ENCODE results near the gene FRMD4B.
"Not testable (repeated sequence)": the region's sequence is repeated elsewhere in the genome, so short reads cannot be mapped to it uniquely, and the experiment has no call there.

The FRMD4B gene

GRCh38 chr3:69324362-69325025 lies 61.4 kb downstream of the FRMD4B start:
- H3K9me3 ChIP-seq (ENCODE audit: control insufficient read depth, low read length), result no peaks in the 10 kb centered on the region
- no peaks in the 10 kb centered on the region for H3K36me3 ChIP-seq (ENCODE audit: control insufficient read depth, insufficient read depth, low read length)
- peaks cover 9% of the 10 kb centered on the region for H3K4me1 ChIP-seq (ENCODE audit: control insufficient read depth, insufficient read depth, low read length, poor library complexity, severe bottlenecking)
- H3K27ac ChIP-seq (ENCODE audit: low read depth, low read length, severe bottlenecking), result no peak overlapping the region
- 77 to 80% methylated on average over 3 to 6 of the region's 7 CpGs for WGBS, 2 experiments (ENCODE audit: insufficient coverage in 2 of 2)
- H3K4me3 ChIP-seq (ENCODE audit: extremely low read depth, insufficient read depth, low read length, poor library complexity, severe bottlenecking), result no peak overlapping the region

DNA sequence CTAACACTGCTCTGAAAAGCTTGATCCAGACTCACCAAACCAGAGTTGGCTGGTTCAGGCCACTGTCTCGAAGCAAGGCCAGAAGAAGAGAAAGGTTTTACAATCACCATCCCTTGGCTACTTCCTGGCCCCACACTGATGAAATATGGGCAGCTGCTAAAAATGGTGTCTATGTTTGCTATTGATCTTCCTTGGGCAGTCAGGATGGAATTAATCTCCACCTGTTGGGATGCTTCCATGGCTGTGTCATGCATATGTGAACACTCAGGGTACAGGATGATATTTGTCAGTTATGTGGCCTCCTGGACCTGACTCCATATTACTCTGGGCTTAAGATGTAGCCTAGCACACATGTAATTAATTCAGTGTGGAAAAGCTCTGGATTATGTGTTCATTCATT lies 61.9 kb downstream of the FRMD4B start:
- H3K36me3 ChIP-seq (ENCODE audit: control insufficient read depth, insufficient read depth, low read length), result no peaks in the 10 kb centered on the region
- 80 to 100% methylated on average over 1 of the region's 1 CpG for WGBS, 2 experiments (ENCODE audit: insufficient coverage in 2 of 2)
- no peak overlapping the region for H3K4me3 ChIP-seq (ENCODE audit: extremely low read depth, insufficient read depth, low read length, poor library complexity, severe bottlenecking)
- H3K27ac ChIP-seq (ENCODE audit: low read depth, low read length, severe bottlenecking), result no peak overlapping the region
- peaks cover 9% of the 10 kb centered on the region for H3K4me1 ChIP-seq (ENCODE audit: control insufficient read depth, insufficient read depth, low read length, poor library complexity, severe bottlenecking)
- no peaks in the 10 kb centered on the region for H3K9me3 ChIP-seq (ENCODE audit: control insufficient read depth, low read length)

GRCh38 chr3:69322512-69322911 lies 63.4 kb downstream of the FRMD4B start:
- H3K4me1 ChIP-seq (ENCODE audit: control insufficient read depth, insufficient read depth, low read length, poor library complexity, severe bottlenecking); H3K4me3 ChIP-seq (ENCODE audit: extremely low read depth, insufficient read depth, low read length, poor library complexity, severe bottlenecking); H3K27ac ChIP-seq (ENCODE audit: low read depth, low read length, severe bottlenecking); H3K36me3 ChIP-seq (ENCODE audit: control insufficient read depth, insufficient read depth, low read length); H3K9me3 ChIP-seq (ENCODE audit: control insufficient read depth, low read length): not testable (repeated sequence)
- WGBS, 2 experiments (ENCODE audit: insufficient coverage in 2 of 2), result 89 to 91% methylated on average over 3 to 4 of the region's 4 CpGs

GRCh38 chr3:69322158-69322509 lies 63.8 kb downstream of the FRMD4B start:
- H3K27ac ChIP-seq (ENCODE audit: low read depth, low read length, severe bottlenecking), result no peak overlapping the region
- H3K36me3 ChIP-seq (ENCODE audit: control insufficient read depth, insufficient read depth, low read length), result no peaks in the 10 kb centered on the region
- no peaks in the 10 kb centered on the region for H3K9me3 ChIP-seq (ENCODE audit: control insufficient read depth, low read length)
- H3K4me1 ChIP-seq (ENCODE audit: control insufficient read depth, insufficient read depth, low read length, poor library complexity, severe bottlenecking), result peaks cover 3% of the 10 kb centered on the region
- 82 to 100% methylated on average over 2 to 3 of the region's 4 CpGs for WGBS, 2 experiments (ENCODE audit: insufficient coverage in 2 of 2)
- H3K4me3 ChIP-seq (ENCODE audit: extremely low read depth, insufficient read depth, low read length, poor library complexity, severe bottlenecking), result no peak overlapping the region

DNA sequence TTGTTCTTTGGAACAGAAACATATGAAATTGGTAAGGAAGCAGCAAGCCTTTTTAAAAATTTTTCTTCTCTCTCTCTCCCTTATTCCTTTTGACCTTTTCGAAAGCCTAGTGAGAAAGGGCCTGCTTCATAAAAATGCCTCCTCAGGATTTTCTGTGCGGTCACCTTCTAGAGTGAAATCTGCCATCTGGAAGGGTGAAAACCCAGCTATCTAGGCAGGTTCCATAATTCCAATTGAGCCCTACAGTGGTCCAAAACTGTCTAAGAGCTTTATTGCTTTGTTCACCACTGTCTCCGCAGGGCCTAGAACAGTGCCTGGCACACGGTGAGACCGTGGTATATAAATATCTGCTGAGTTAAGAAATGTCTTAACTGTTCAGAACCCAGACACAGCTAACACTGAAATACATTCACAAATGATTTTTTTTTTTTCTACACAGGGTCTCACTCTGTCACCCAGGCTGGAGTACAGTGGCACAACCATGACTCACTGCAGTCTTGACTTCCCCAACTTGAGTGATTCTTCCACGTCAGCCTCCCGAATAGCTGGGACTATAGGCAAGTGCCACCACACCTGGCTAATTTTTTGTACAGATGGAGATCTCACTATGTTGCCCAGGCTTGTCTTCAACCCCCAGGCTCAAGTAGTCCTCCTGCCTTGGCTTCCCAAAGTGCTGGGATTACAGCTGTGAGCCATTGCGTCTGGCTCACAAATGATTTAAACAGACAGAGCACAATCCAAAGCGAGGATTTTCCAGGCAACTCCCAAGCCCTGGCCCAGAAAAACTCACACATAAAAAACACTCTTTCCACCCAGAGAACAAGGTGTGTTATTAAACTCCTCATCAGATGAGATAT lies 64.4 kb downstream of the FRMD4B start:
- H3K9me3 ChIP-seq (ENCODE audit: control insufficient read depth, low read length), result no peaks in the 10 kb centered on the region
- H3K4me1 ChIP-seq (ENCODE audit: control insufficient read depth, insufficient read depth, low read length, poor library complexity, severe bottlenecking), result no peaks in the 10 kb centered on the region
- H3K4me3 ChIP-seq (ENCODE audit: extremely low read depth, insufficient read depth, low read length, poor library complexity, severe bottlenecking), result no peak overlapping the region
- 96% methylated on average over 5 to 8 of the region's 9 CpGs for WGBS, 2 experiments (ENCODE audit: insufficient coverage in 2 of 2)
- H3K36me3 ChIP-seq (ENCODE audit: control insufficient read depth, insufficient read depth, low read length), result no peaks in the 10 kb centered on the region
- no peak overlapping the region for H3K27ac ChIP-seq (ENCODE audit: low read depth, low read length, severe bottlenecking)

DNA sequence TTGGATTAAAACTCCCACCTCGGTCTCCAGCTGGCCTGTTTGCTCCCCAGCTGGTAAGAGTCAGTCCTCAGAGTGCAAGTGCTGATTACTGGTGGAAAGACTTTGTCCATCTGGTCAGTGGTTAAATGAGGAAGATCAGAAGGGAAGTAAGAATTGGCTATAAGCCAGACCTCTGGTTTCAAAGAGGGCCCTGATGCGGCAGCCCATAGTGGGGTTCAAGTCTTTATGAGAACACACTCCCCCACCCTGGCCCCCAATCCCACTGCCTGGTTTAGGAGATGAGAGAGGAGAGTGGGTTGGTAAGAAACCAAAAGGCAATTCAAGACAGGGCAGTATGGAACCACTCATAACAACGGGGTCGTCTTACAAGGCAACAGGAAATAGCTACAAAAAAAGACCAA lies 65.0 kb downstream of the FRMD4B start:
- H3K9me3 ChIP-seq (ENCODE audit: control insufficient read depth, low read length), result no peaks in the 10 kb centered on the region
- no peak overlapping the region for H3K4me3 ChIP-seq (ENCODE audit: extremely low read depth, insufficient read depth, low read length, poor library complexity, severe bottlenecking)
- no peaks in the 10 kb centered on the region for H3K4me1 ChIP-seq (ENCODE audit: control insufficient read depth, insufficient read depth, low read length, poor library complexity, severe bottlenecking)
- no peak overlapping the region for H3K27ac ChIP-seq (ENCODE audit: low read depth, low read length, severe bottlenecking)
- H3K36me3 ChIP-seq (ENCODE audit: control insufficient read depth, insufficient read depth, low read length), result no peaks in the 10 kb centered on the region
- 90 to 96% methylated on average over 3 of the region's 4 CpGs for WGBS, 2 experiments (ENCODE audit: insufficient coverage in 2 of 2)

- H3K36me3 ChIP-seq (ENCODE audit: control insufficient read depth, insufficient read depth, low read length), result no peaks in the 10 kb centered on the region
- H3K9me3 ChIP-seq (ENCODE audit: control insufficient read depth, low read length), result no peaks in the 10 kb centered on the region
- 100% methylated on average over 2 of the region's 4 CpGs; no CpG with 5 or more reads in 1 of the 2 experiments for WGBS, 2 experiments (ENCODE audit: insufficient coverage in 2 of 2)
- H3K4me1 ChIP-seq (ENCODE audit: control insufficient read depth, insufficient read depth, low read length, poor library complexity, severe bottlenecking), result no peaks in the 10 kb centered on the region
- H3K27ac ChIP-seq (ENCODE audit: low read depth, low read length, severe bottlenecking), result no peak overlapping the region
- no peak overlapping the region for H3K4me3 ChIP-seq (ENCODE audit: extremely low read depth, insufficient read depth, low read length, poor library complexity, severe bottlenecking)
These were observed 66.2 kb downstream of the FRMD4B start for GRCh38 chr3:69319652-69320051.

DNA sequence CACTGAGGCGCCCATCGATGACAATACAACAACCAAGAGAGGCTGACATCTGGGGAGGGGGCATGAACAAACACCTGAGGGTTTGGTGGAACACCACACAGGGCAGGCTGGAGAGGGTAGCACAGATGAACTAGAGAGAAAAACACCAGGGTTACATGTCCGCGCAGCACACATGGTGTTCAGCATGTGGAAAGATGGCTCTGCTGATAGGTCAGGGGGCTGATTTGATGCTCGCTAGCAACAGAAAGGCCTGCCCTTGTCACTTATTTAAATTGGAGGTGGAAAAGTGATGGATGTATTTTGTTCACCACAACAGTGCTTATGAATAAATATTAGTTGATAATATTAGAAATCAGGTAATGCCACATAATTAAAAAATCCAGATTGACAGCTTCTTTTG lies 67.5 kb downstream of the FRMD4B start:
- Histone ChIP-seq H3K36me3 (ENCODE audit: control insufficient read depth, insufficient read depth, low read length) (no peaks in the 10 kb centered on the region), H3K9me3 (ENCODE audit: control insufficient read depth, low read length) (no peaks in the 10 kb centered on the region), H3K4me3 (ENCODE audit: extremely low read depth, insufficient read depth, low read length, poor library complexity, severe bottlenecking) (no peak overlapping the region), H3K4me1 (ENCODE audit: control insufficient read depth, insufficient read depth, low read length, poor library complexity, severe bottlenecking) (no peaks in the 10 kb centered on the region), H3K27ac (ENCODE audit: low read depth, low read length, severe bottlenecking) (no peak overlapping the region)
- WGBS, 2 experiments (ENCODE audit: insufficient coverage in 2 of 2), result 95 to 100% methylated on average over 2 to 3 of the region's 5 CpGs

GRCh38 chr3:69313251-69313650 lies 72.6 kb downstream of the FRMD4B start:
- 71 to 72% methylated on average over 4 of the region's 4 CpGs for WGBS, 2 experiments (ENCODE audit: insufficient coverage in 2 of 2)
- H3K4me3 ChIP-seq (ENCODE audit: extremely low read depth, insufficient read depth, low read length, poor library complexity, severe bottlenecking), result no peak overlapping the region
- no peak overlapping the region for H3K27ac ChIP-seq (ENCODE audit: low read depth, low read length, severe bottlenecking)
- no peaks in the 10 kb centered on the region for H3K36me3 ChIP-seq (ENCODE audit: control insufficient read depth, insufficient read depth, low read length)
- H3K9me3 ChIP-seq (ENCODE audit: control insufficient read depth, low read length), result no peaks in the 10 kb centered on the region
- no peaks in the 10 kb centered on the region for H3K4me1 ChIP-seq (ENCODE audit: control insufficient read depth, insufficient read depth, low read length, poor library complexity, severe bottlenecking)

DNA sequence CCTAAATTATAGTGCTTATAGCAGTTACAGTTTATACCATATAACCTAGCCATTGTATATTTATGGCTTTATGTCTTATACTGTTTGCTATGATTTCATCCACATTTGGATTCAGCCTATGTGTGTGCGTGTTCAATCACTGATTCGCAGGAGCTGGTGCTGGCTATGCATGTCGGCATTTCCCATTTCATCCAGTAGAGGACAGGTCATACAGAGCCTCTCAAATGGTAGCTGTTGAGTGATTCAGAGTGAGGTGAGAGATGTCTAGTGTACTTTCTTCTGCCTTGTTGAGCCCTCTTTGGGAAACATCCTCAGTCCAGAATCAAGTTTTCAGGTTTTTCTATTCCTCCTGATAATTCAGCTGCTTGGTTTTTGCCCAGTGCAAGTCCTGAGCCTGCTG lies 76.1 kb downstream of the FRMD4B start:
- WGBS, 2 experiments (ENCODE audit: insufficient coverage in 2 of 2), result 60 to 80% methylated on average over 1 of the region's 3 CpGs
- Histone ChIP-seq H3K36me3 (ENCODE audit: control insufficient read depth, insufficient read depth, low read length) (no peaks in the 10 kb centered on the region), H3K4me1 (ENCODE audit: control insufficient read depth, insufficient read depth, low read length, poor library complexity, severe bottlenecking) (no peaks in the 10 kb centered on the region)

More for the DNA sequence above, 76.1 kb downstream of the FRMD4B start:
- no peak overlapping the region for H3K4me3 ChIP-seq (ENCODE audit: extremely low read depth, insufficient read depth, low read length, poor library complexity, severe bottlenecking)
- H3K9me3 ChIP-seq (ENCODE audit: control insufficient read depth, low read length), result no peaks in the 10 kb centered on the region
- H3K27ac ChIP-seq (ENCODE audit: low read depth, low read length, severe bottlenecking), result no peak overlapping the region
